ENCODE results near the gene ATXN7L2. TPM values are rescaled to one million over a fixed set of nuclear protein-coding genes. Genes with fewer than 3 reads are reported as not detected.

ATXN7L2 gene
- total and polyA plus RNA-seq, 2 of the 8 experiments (the other 6 are each of a cell fraction or from before 2014, with no cell fraction given): 8.1 to 9.3 TPM

DNA sequence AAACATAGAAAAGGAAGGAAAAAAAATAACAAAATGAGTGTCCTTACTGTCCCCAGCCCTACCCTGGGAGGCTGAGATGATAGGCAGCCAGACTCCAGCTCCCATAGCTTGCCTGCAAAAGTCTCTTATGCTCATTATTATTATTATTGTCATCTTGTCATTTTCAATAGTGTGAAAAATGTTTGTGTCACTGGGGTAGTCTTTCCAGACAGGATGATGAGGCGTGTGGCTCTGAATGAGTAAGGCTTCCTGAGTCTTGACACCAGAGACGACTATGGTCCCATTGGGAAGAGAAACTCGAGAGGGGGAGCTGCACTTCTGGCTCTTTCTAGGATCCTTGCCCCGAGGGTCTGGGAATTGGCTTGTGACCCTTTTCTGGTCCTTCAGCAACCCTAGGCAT is 9.1 kb downstream of the ATXN7L2 start:
- H2BK120ac ChIP-seq (replicated peaks; ENCODE audit: low read depth, low read length): no peak overlapping the region
- H2AK5ac ChIP-seq (ENCODE audit: low read depth, low read length): no peak overlapping the region
- FAIRE-seq (no peak), DNase-seq (ENCODE audit: low read depth in 1 of 2, low spot score in 2 of 2) (no peak)
- no peaks in the 10 kb centered on the region for H3K9me3 ChIP-seq (ENCODE audit: insufficient read depth in 2 of 2, low read depth in 1 of 2, low read length in 1 of 2)
- H3K27ac ChIP-seq (ENCODE audit: low read depth, low read length): no peak overlapping the region
- no peak overlapping the region for H4K91ac ChIP-seq (replicated peaks; ENCODE audit: insufficient read length, low read length)
- H3K18ac ChIP-seq (ENCODE audit: extremely low read depth, low read length): no peak overlapping the region
- H3K36me3 ChIP-seq (ENCODE audit: control insufficient read depth in 2 of 4, insufficient read depth in 4 of 4, low read length in 3 of 4): no peaks in the 10 kb centered on the region; a peak in 1 of 8 replicates
- no peaks in the 10 kb centered on the region; the same call in 1 of the 2 replicates for H3K79me1 ChIP-seq (ENCODE audit: low read depth, low read length)
- 84% methylated on average over 3 of the region's 4 CpGs; no CpG with 5 or more reads in 1 of the 2 experiments for WGBS, 2 experiments (ENCODE audit: extremely low coverage in 1 of 2, insufficient coverage in 1 of 2, insufficient read length in 1 of 2, insufficient replicate concordance in 2 of 2, low coverage in 1 of 2, low lambda C conversion rate in 2 of 2, missing lambda C conversion rate in 1 of 2)
- H2BK20ac ChIP-seq (ENCODE audit: low read length): no peak overlapping the region
- peaks cover 2% of the 10 kb centered on the region for H3K23me2 ChIP-seq (ENCODE audit: low read depth, low read length)
- no peak overlapping the region for H3K14ac ChIP-seq (ENCODE audit: insufficient read length)
- no peak overlapping the region for H3K4me3 ChIP-seq (ENCODE audit: extremely low read depth in 1 of 4, insufficient read depth in 2 of 4, low read depth in 3 of 4, low read length in 4 of 4)
- no peak overlapping the region for H2AFZ ChIP-seq (ENCODE audit: low read length)
- no peak for TF ChIP-seq CHD2 (IDR thresholded peaks at IDR 0.05; ENCODE audit: low read length)
- TF ChIP-seq TAF1 (IDR thresholded peaks at IDR 0.05; ENCODE audit: low read depth, low read length): no peak
- TF ChIP-seq CEBPB (IDR thresholded peaks at IDR 0.05; ENCODE audit: low read depth, low read length): no peak
- TF ChIP-seq NRF1 (IDR thresholded peaks at IDR 0.05; ENCODE audit: low read depth, low read length): no peak
- no peak for TF ChIP-seq RBBP5 (IDR thresholded peaks at IDR 0.05; ENCODE audit: borderline replicate concordance, low read depth, low read length)
- TF ChIP-seq SIN3A (conservative IDR thresholded peaks at IDR 0.05 in 1 of 2, IDR thresholded peaks at IDR 0.05 in 1 of 2; ENCODE audit: low read depth in 1 of 2, low read length in 2 of 2): no peak
- no peak for TF ChIP-seq SIX5 (IDR thresholded peaks at IDR 0.05; ENCODE audit: low read depth, low read length)
- TF ChIP-seq TCF12 (IDR thresholded peaks at IDR 0.05; ENCODE audit: low read depth, low read length): no peak
- TF ChIP-seq, protein P1, sequence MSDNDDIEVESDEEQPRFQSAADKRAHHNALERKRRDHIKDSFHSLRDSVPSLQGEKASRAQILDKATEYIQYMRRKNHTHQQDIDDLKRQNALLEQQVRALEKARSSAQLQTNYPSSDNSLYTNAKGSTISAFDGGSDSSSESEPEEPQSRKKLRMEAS (IDR thresholded peaks at IDR 0.05): no peak
- TF ChIP-seq, protein P2, sequence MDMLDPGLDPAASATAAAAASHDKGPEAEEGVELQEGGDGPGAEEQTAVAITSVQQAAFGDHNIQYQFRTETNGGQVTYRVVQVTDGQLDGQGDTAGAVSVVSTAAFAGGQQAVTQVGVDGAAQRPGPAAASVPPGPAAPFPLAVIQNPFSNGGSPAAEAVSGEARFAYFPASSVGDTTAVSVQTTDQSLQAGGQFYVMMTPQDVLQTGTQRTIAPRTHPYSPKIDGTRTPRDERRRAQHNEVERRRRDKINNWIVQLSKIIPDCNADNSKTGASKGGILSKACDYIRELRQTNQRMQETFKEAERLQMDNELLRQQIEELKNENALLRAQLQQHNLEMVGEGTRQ (IDR thresholded peaks at IDR 0.05; ENCODE audit: low read length): no peak
- TF ChIP-seq FOSL1 (IDR thresholded peaks at IDR 0.05; ENCODE audit: insufficient read depth, low read depth, low read length): no peak
- TF ChIP-seq TBP (IDR thresholded peaks at IDR 0.05; ENCODE audit: low read depth, low read length): no peak
- H4K20me1 ChIP-seq (replicated peaks in 1 of 2; ENCODE audit: control insufficient read depth in 1 of 2, insufficient read depth in 2 of 2, low read length in 2 of 2): peaks cover 0 to 1% of the 10 kb centered on the region in 2 experiments
- H3K4ac ChIP-seq (replicated peaks; ENCODE audit: insufficient read length, low read depth, low read length): no peak overlapping the region
- ChIA-PET CTCF (ENCODE audit: partially characterized antibody) (interaction anchor here (0.9 to 43.7 kb wide), 15 partner anchors 7 to 536 kb away, joined by 3 to 1755 read pairs (median 3); partner anchors contain the start of genes AMIGO1, AMPD2, ATXN7L2 and GNAT2), POLR2A (ENCODE audit: partially characterized antibody) (interaction anchor here (0.9 to 2.8 kb wide), 5 partner anchors 8 to 66 kb away, joined by 3 to 9 read pairs (median 4); partner anchors contain the start of genes AMIGO1 and GNAI3)
- H3K9ac ChIP-seq (replicated peaks in 1 of 4; ENCODE audit: extremely low read depth in 1 of 4, low read depth in 3 of 4, low read length in 3 of 4): no peak overlapping the region
- no peak overlapping the region for H3K23ac ChIP-seq (ENCODE audit: insufficient read length)
- H3K4me2 ChIP-seq (ENCODE audit: insufficient read depth in 1 of 2, low read depth in 2 of 2, low read length in 2 of 2): no peak overlapping the region
- no peak overlapping the region for H2BK12ac ChIP-seq (ENCODE audit: low read depth, low read length)
- H4K8ac ChIP-seq (ENCODE audit: extremely low read depth, insufficient read depth, low read length): no peak overlapping the region
- peaks cover 0 to 6% (median under 1%) of the 10 kb centered on the region in 4 experiments; a peak in 3 of 7 replicates for H3K4me1 ChIP-seq (replicated peaks in 1 of 4; ENCODE audit: control insufficient read depth in 3 of 4, insufficient read depth in 4 of 4, low read length in 3 of 4)
- H3K27me3 ChIP-seq (replicated peaks in 1 of 4; ENCODE audit: control insufficient read depth in 3 of 4, extremely low read depth in 1 of 4, insufficient read depth in 3 of 4, low read length in 3 of 4): no peaks in the 10 kb centered on the region
- H3K79me2 ChIP-seq (ENCODE audit: control insufficient read depth in 1 of 2, insufficient read depth in 2 of 2, low read length in 2 of 2): no peaks in the 10 kb centered on the region
- H4K5ac ChIP-seq (ENCODE audit: insufficient read length, low read depth, low read length): no peak overlapping the region
- H2BK15ac ChIP-seq (ENCODE audit: low read length): no peak overlapping the region
- no peak overlapping the region for H2BK5ac ChIP-seq (ENCODE audit: low read depth, low read length)
- no peak overlapping the region for H3K56ac ChIP-seq (replicated peaks; ENCODE audit: insufficient read length, low read depth, low read length)
